Measurements from ENCODE around the gene MAP3K9. TPM values are rescaled to one million over a fixed set of nuclear protein-coding genes. Genes with fewer than 3 reads are reported as not detected.
A peak's percentile ranks its signal among the peaks of the same experiment; 100 is the strongest.

Gene MAP3K9
- total and polyA plus RNA-seq, 8 donors, result 0.46 to 11.0 (median 7.1) TPM

GRCh38 chr14:70838076-70838475 is 28.8 kb upstream of the MAP3K9 start:
- no peak for DNase-seq
- intact Hi-C loops (cut with DNase I; ENCODE audit: low total_unique reads), result no loop called here
- H3K4me1 ChIP-seq, result no peaks in the 10 kb centered on the region
- H3K4me3 ChIP-seq, result no peak overlapping the region
- 64 to 78% (median 65%) methylated on average over 4 of the region's 4 CpGs for WGBS, 5 donors
- no peak for TF ChIP-seq EP300 (IDR thresholded peaks at IDR 0.05)
- no peaks in the 10 kb centered on the region for H3K27me3 ChIP-seq
- H3K36me3 ChIP-seq, result no peaks in the 10 kb centered on the region
- H3K27ac ChIP-seq, result no peak overlapping the region
- H3K9me3 ChIP-seq, result no peaks in the 10 kb centered on the region

GRCh38 chr14:70836946-70837345 is 27.6 kb upstream of the MAP3K9 start:
- Histone ChIP-seq H3K27me3 (no peaks in the 10 kb centered on the region), H3K4me1 (no peaks in the 10 kb centered on the region), H3K36me3 (no peaks in the 10 kb centered on the region), H3K4me3 (no peak overlapping the region), H3K9me3 (no peaks in the 10 kb centered on the region), H3K27ac (no peak overlapping the region)
- TF ChIP-seq POLR2AphosphoS5 (IDR thresholded peaks at IDR 0.05) (no peak), EP300 (IDR thresholded peaks at IDR 0.05) (no peak), CTCF (IDR thresholded peaks at IDR 0.05) (no peak), POLR2A (IDR thresholded peaks at IDR 0.05) (no peak)
- DNase-seq, result no peak
- intact Hi-C loops (cut with DNase I; ENCODE audit: low total_unique reads), result no loop called here

- no peak for TF ChIP-seq POLR2AphosphoS5 (IDR thresholded peaks at IDR 0.05)
- TF ChIP-seq EP300 (IDR thresholded peaks at IDR 0.05), result no peak
- TF ChIP-seq CTCF (IDR thresholded peaks at IDR 0.05), result no peak
- TF ChIP-seq POLR2A (IDR thresholded peaks at IDR 0.05), result no peak
- no peak for DNase-seq
- Histone ChIP-seq H3K4me1 (no peaks in the 10 kb centered on the region), H3K27ac (no peak overlapping the region), H3K9me3 (no peaks in the 10 kb centered on the region), H3K4me3 (no peak overlapping the region), H3K27me3 (no peaks in the 10 kb centered on the region), H3K36me3 (no peaks in the 10 kb centered on the region)
- intact Hi-C loops (cut with DNase I; ENCODE audit: low total_unique reads), result no loop called here
- WGBS, 5 donors, result 93 to 98% (median 96%) methylated on average over 5 of the region's 5 CpGs
Measured at GRCh38 chr14:70833884-70834283, 24.6 kb upstream of the MAP3K9 start.

- WGBS, 5 donors, result 56 to 66% (median 62%) methylated on average over 16 of the region's 16 CpGs
- Histone ChIP-seq H3K4me1 (no peaks in the 10 kb centered on the region), H3K27me3 (no peaks in the 10 kb centered on the region), H3K9me3 (no peaks in the 10 kb centered on the region), H3K4me3 (no peak overlapping the region), H3K36me3 (no peaks in the 10 kb centered on the region), H3K27ac (no peak overlapping the region)
- intact Hi-C loops (cut with DNase I; ENCODE audit: low total_unique reads), result no loop called here
- TF ChIP-seq POLR2A (IDR thresholded peaks at IDR 0.05), result no peak
- no peak for TF ChIP-seq CTCF (IDR thresholded peaks at IDR 0.05)
- no peak for TF ChIP-seq POLR2AphosphoS5 (IDR thresholded peaks at IDR 0.05)
- TF ChIP-seq EP300 (IDR thresholded peaks at IDR 0.05), result no peak
- DNase-seq, result peak in 1 of 2 donors; percentile 43
Measured at GRCh38 chr14:70832561-70833305, 23.4 kb upstream of the MAP3K9 start.

Measured in stomach (tissue), 9 donors.